Measurements from ENCODE around the gene GNAI2. TPM values are rescaled to one million over a fixed set of nuclear protein-coding genes. Genes with fewer than 3 reads are reported as not detected.

Gene GNAI2
- total and polyA plus RNA-seq, 12 donors: 109 to 275 (median 166) TPM

- TF ChIP-seq POLR2A (IDR thresholded peaks at IDR 0.05): no peak
- no peak for TF ChIP-seq CTCF (IDR thresholded peaks at IDR 0.05)
- WGBS, 4 donors: 73 to 92% (median 80%) methylated on average over 4 to 7 of the region's 7 CpGs
- no peaks in the 10 kb centered on the region for H3K9me3 ChIP-seq (replicated peaks in 1 of 3)
Observed at GRCh38 chr3:50189989-50190388, 46.0 kb upstream of the GNAI2 start.

GRCh38 chr3:50190936-50191660 lies 44.9 kb upstream of the GNAI2 start, which contains the start of gene GNAT1:
GNAT1 (plus strand) TSS chr3:50191610; CDS start chr3:50191726, 116 bp downstream.
- Histone ChIP-seq H3K4me1 (replicated peaks in 1 of 2) (peaks cover 0 to 7% of the 10 kb centered on the region in 2 donors), H3K9me3 (replicated peaks in 1 of 3) (no peaks in the 10 kb centered on the region), H3K36me3 (replicated peaks in 1 of 2) (no peaks in the 10 kb centered on the region), H3K27ac (no peak within 1 kb of the TSS), H3K4me3 (no peak within 1 kb of the TSS), H3K27me3 (peaks cover 25% of the 10 kb centered on the region)
- intact Hi-C loops (cut with DNase I): loop anchor here (2.0 to 5.0 kb wide), 2 partner anchors 68 to 86 kb away; partner anchors contain the start of gene LSMEM2 (in 1 of the 2)
- no peak for DNase-seq
- WGBS, 4 donors: 48 to 66% (median 65%) methylated on average over 3 to 8 of the region's 8 CpGs
- TF ChIP-seq POLR2A (IDR thresholded peaks at IDR 0.05) (no peak), CTCF (IDR thresholded peaks at IDR 0.05) (no peak)

More at GRCh38 chr3:50189989-50190388, 46.0 kb upstream of the GNAI2 start:
- intact Hi-C loops (cut with DNase I): loop anchor here (2.0 to 5.0 kb wide), 2 partner anchors 67 to 87 kb away; partner anchors contain the start of gene LSMEM2 (in 1 of the 2)
- Histone ChIP-seq H3K27me3 (peaks cover 16% of the 10 kb centered on the region), H3K36me3 (replicated peaks in 1 of 2) (no peaks in the 10 kb centered on the region), H3K4me1 (replicated peaks in 1 of 2) (peaks cover 0 to 7% of the 10 kb centered on the region in 2 donors), H3K4me3 (no peak overlapping the region), H3K27ac (no peak overlapping the region)
- no peak for DNase-seq

- DNase-seq: no peak
- WGBS, 4 donors: 67 to 77% (median 73%) methylated on average over 4 to 8 of the region's 8 CpGs
- Histone ChIP-seq H3K36me3 (replicated peaks in 1 of 2) (no peaks in the 10 kb centered on the region), H3K4me1 (replicated peaks in 1 of 2) (peaks cover 0 to 7% of the 10 kb centered on the region in 2 donors), H3K27me3 (peaks cover 25% of the 10 kb centered on the region), H3K27ac (no peak overlapping the region), H3K9me3 (replicated peaks in 1 of 3) (no peaks in the 10 kb centered on the region), H3K4me3 (no peak overlapping the region)
- no peak for TF ChIP-seq POLR2A (IDR thresholded peaks at IDR 0.05)
- TF ChIP-seq CTCF (IDR thresholded peaks at IDR 0.05): no peak
- intact Hi-C loops (cut with DNase I): loop anchor here (2.0 to 5.0 kb wide), 4 partner anchors 33 to 85 kb away; partner anchors contain the start of gene LSMEM2 (in 1 of the 2)
Observed at GRCh38 chr3:50192124-50192523, 43.9 kb upstream of the GNAI2 start.

- DNase-seq: peak; percentile 45 to 89 (median 71)
Observed at GRCh38 chr3:50192689-50193141, 43.3 kb upstream of the GNAI2 start.

More at GRCh38 chr3:50192689-50193141, 43.3 kb upstream of the GNAI2 start:
- H3K27ac ChIP-seq: no peak overlapping the region
- intact Hi-C loops (cut with DNase I): loop anchor here (2.0 to 5.0 kb wide), 4 partner anchors 32 to 85 kb away; partner anchors contain the start of gene LSMEM2 (in 1 of the 2)
- H3K27me3 ChIP-seq: peaks cover 25% of the 10 kb centered on the region
- no peak overlapping the region for H3K4me3 ChIP-seq
- no peaks in the 10 kb centered on the region for H3K36me3 ChIP-seq (replicated peaks in 1 of 2)
- WGBS, 4 donors: 2 to 10% (median 8%) methylated on average over 12 to 21 of the region's 21 CpGs; no CpG with 5 or more reads in 1 of the 4 donors
- no peaks in the 10 kb centered on the region for H3K9me3 ChIP-seq (replicated peaks in 1 of 3)
- peaks cover 0 to 7% of the 10 kb centered on the region in 2 donors for H3K4me1 ChIP-seq (replicated peaks in 1 of 2)
- TF ChIP-seq POLR2A (IDR thresholded peaks at IDR 0.05): no peak
- peak; percentile 82 to 91 (median 90) for TF ChIP-seq CTCF (IDR thresholded peaks at IDR 0.05)

Measured in adrenal gland (tissue), 12 donors.